Mesodermal cell (in vitro differentiated cells): ENCODE results near the gene LAMB4.
A peak's percentile ranks its signal among the peaks of the same experiment; 100 is the strongest.

Experiments
- H3K27ac ChIP-seq: 2 replicates; pipeline ENCODE4 v1.7.0; 2013; ENCODE audit warnings: mild to moderate bottlenecking, low read depth, low read length, moderate library complexity; ENCODE audit not compliant: severe bottlenecking
- H3K36me3 ChIP-seq: 2 replicates; pipeline ENCODE4 v1.7.1; 2013; ENCODE audit warnings: mild to moderate bottlenecking, low read length, moderate library complexity; ENCODE audit not compliant: control insufficient read depth, insufficient read depth
- H3K4me1 ChIP-seq: one replicate; pipeline ENCODE4 v1.7.1; 2013; ENCODE audit warnings: mild to moderate bottlenecking, low read length; ENCODE audit not compliant: insufficient read depth, control insufficient read depth, poor library complexity, severe bottlenecking
- H3K4me3 ChIP-seq: 2 replicates; pipeline ENCODE4 v1.7.0; 2013; ENCODE audit warnings: low read length, control low read depth, mild to moderate bottlenecking; ENCODE audit not compliant: insufficient read depth, poor library complexity, severe bottlenecking; ENCODE audit errors: extremely low read depth
- H3K9me3 ChIP-seq: 2 replicates; pipeline ENCODE4 v1.7.1; 2013; ENCODE audit warnings: mild to moderate bottlenecking, low read length, moderate library complexity; ENCODE audit not compliant: control insufficient read depth
- WGBS, 2 experiments: methylation state at CpG; one replicate each; pipeline ENCODE4 v1.1.5; 2013; ENCODE audit warnings: missing lambda C conversion rate in 2 of 2; ENCODE audit not compliant: insufficient coverage in 2 of 2; 5-methylcytosine and 5-hydroxymethylcytosine counted together

Gene LAMB4

GRCh38 chr7:108049962-108050361, 80.2 kb downstream of the LAMB4 start:
- Histone ChIP-seq H3K4me3 (no peak overlapping the region), H3K27ac (no peak overlapping the region), H3K9me3 (no peaks in the 10 kb centered on the region), H3K36me3 (no peaks in the 10 kb centered on the region), H3K4me1 (peaks cover under 1% of the 10 kb centered on the region)
- 80 to 100% methylated on average over 1 to 2 of the region's 3 CpGs for WGBS, 2 experiments

GRCh38 chr7:108048422-108048821, 81.7 kb downstream of the LAMB4 start:
- no peak overlapping the region for H3K27ac ChIP-seq
- no peaks in the 10 kb centered on the region for H3K9me3 ChIP-seq
- 86 to 100% methylated on average over 1 to 3 of the region's 3 CpGs for WGBS, 2 experiments
- H3K36me3 ChIP-seq, result no peaks in the 10 kb centered on the region
- H3K4me3 ChIP-seq, result no peak overlapping the region
- no peaks in the 10 kb centered on the region for H3K4me1 ChIP-seq

GRCh38 chr7:108046952-108047506, 83.1 kb downstream of the LAMB4 start:
- Histone ChIP-seq H3K4me1 (no peaks in the 10 kb centered on the region), H3K36me3 (no peaks in the 10 kb centered on the region), H3K4me3 (no peak overlapping the region), H3K9me3 (no peaks in the 10 kb centered on the region), H3K27ac (no peak overlapping the region)
- WGBS, 2 experiments, result 92 to 100% methylated on average over 3 to 4 of the region's 6 CpGs

- no peaks in the 10 kb centered on the region for H3K4me1 ChIP-seq
- H3K9me3 ChIP-seq, result no peaks in the 10 kb centered on the region
- 100% methylated on average over 1 of the region's 1 CpG for WGBS, 2 experiments
- no peaks in the 10 kb centered on the region for H3K36me3 ChIP-seq
- no peak overlapping the region for H3K4me3 ChIP-seq
- H3K27ac ChIP-seq, result peak overlapping the region; percentile 4
These were observed 84.5 kb downstream of the LAMB4 start for GRCh38 chr7:108045669-108046068.

- H3K27ac ChIP-seq, result peak overlapping the region; percentile 41
- no peaks in the 10 kb centered on the region for H3K4me1 ChIP-seq
- WGBS, 2 experiments, result no CpG with 5 or more reads among the region's 1 CpG
- H3K9me3 ChIP-seq, result no peaks in the 10 kb centered on the region
- no peak overlapping the region for H3K4me3 ChIP-seq
- no peaks in the 10 kb centered on the region for H3K36me3 ChIP-seq
These were observed 85.0 kb downstream of the LAMB4 start for GRCh38 chr7:108045154-108045553.

GRCh38 chr7:108044345-108044744, 85.8 kb downstream of the LAMB4 start:
- no peaks in the 10 kb centered on the region for H3K36me3 ChIP-seq
- H3K4me1 ChIP-seq, result no peaks in the 10 kb centered on the region
- no peak overlapping the region for H3K4me3 ChIP-seq
- WGBS, 2 experiments, result 74 to 89% methylated on average over 2 of the region's 2 CpGs
- no peaks in the 10 kb centered on the region for H3K9me3 ChIP-seq
- no peak overlapping the region for H3K27ac ChIP-seq

GRCh38 chr7:108038986-108039385, 91.2 kb downstream of the LAMB4 start:
- Histone ChIP-seq H3K4me3 (no peak overlapping the region), H3K4me1 (peaks cover 12% of the 10 kb centered on the region), H3K9me3 (no peaks in the 10 kb centered on the region), H3K36me3 (no peaks in the 10 kb centered on the region), H3K27ac (no peak overlapping the region)

GRCh38 chr7:108037741-108038140, 92.4 kb downstream of the LAMB4 start:
- 83% methylated on average over 1 of the region's 1 CpG; no CpG with 5 or more reads in 1 of the 2 experiments for WGBS, 2 experiments

GRCh38 chr7:108037140-108037539, 93.0 kb downstream of the LAMB4 start:
- 82% methylated on average over 2 of the region's 3 CpGs; no CpG with 5 or more reads in 1 of the 2 experiments for WGBS, 2 experiments
- Histone ChIP-seq H3K4me1 (peaks cover 12% of the 10 kb centered on the region), H3K4me3 (no peak overlapping the region), H3K27ac (no peak overlapping the region), H3K36me3 (no peaks in the 10 kb centered on the region), H3K9me3 (no peaks in the 10 kb centered on the region)

More at GRCh38 chr7:108037741-108038140, 92.4 kb downstream of the LAMB4 start:
- H3K4me3 ChIP-seq, result no peak overlapping the region
- no peak overlapping the region for H3K27ac ChIP-seq
- H3K9me3 ChIP-seq, result no peaks in the 10 kb centered on the region
- H3K36me3 ChIP-seq, result no peaks in the 10 kb centered on the region
- peaks cover 12% of the 10 kb centered on the region for H3K4me1 ChIP-seq

GRCh38 chr7:108034586-108034985, 95.6 kb downstream of the LAMB4 start:
- Histone ChIP-seq H3K27ac (peak overlapping the region; percentile 23), H3K4me3 (no peak overlapping the region), H3K36me3 (no peaks in the 10 kb centered on the region), H3K9me3 (no peaks in the 10 kb centered on the region), H3K4me1 (peaks cover 21% of the 10 kb centered on the region)
- 71% methylated on average over 1 of the region's 2 CpGs; no CpG with 5 or more reads in 1 of the 2 experiments for whole genome bisulfite sequencing, 2 experiments

- Histone ChIP-seq H3K36me3 (no peaks in the 10 kb centered on the region), H3K4me1 (peaks cover 25% of the 10 kb centered on the region), H3K27ac (no peak overlapping the region), H3K4me3 (no peak overlapping the region), H3K9me3 (no peaks in the 10 kb centered on the region)
- 91 to 100% methylated on average over 4 of the region's 5 CpGs for WGBS, 2 experiments
These were observed 96.2 kb downstream of the LAMB4 start for GRCh38 chr7:108033776-108034497.
